HG03196 (cell line): Measurements from ENCODE around the gene CRYBA1.
"Not testable (repeated sequence)": the region's sequence is repeated elsewhere in the genome, so short reads cannot be mapped to it uniquely, and the experiment has no call there.

ENCODE experiments used
- ATAC-seq: cut with Tn5 transposase; IDR thresholded peaks from one replicate; pipeline ENCODE4 v1.9.1; 2021; ENCODE audit not compliant: unreplicated experiment

The CRYBA1 gene

GRCh38 chr17:29246628-29247027 lies at the start of gene CRYBA1:
TSS of gene CRYBA1 (plus strand) at chr17:29246859. CDS start at chr17:29246864, 5 bp downstream.
- ATAC-seq = no peak

- no peak for ATAC-seq
Measured at GRCh38 chr17:29197516-29198272, 49.0 kb upstream of the CRYBA1 start.

GRCh38 chr17:29204068-29204804 lies 42.4 kb upstream of the CRYBA1 start:
- ATAC-seq = not testable (repeated sequence)

GRCh38 chr17:29205047-29205446 lies 41.6 kb upstream of the CRYBA1 start:
- ATAC-seq = no peak

- no peak for ATAC-seq
Measured at GRCh38 chr17:29207975-29208374, 38.7 kb upstream of the CRYBA1 start.

GRCh38 chr17:29209073-29209472 lies 37.6 kb upstream of the CRYBA1 start:
- ATAC-seq = no peak

GRCh38 chr17:29210879-29211278 lies 35.8 kb upstream of the CRYBA1 start:
- ATAC-seq = no peak

- ATAC-seq = no peak
Measured at GRCh38 chr17:29212094-29212631, 34.5 kb upstream of the CRYBA1 start.

GRCh38 chr17:29212681-29213121 lies 34.0 kb upstream of the CRYBA1 start:
- ATAC-seq = no peak

- no peak for ATAC-seq
Measured at GRCh38 chr17:29214215-29215146, 32.2 kb upstream of the CRYBA1 start.

- no peak for ATAC-seq
Measured at GRCh38 chr17:29215174-29215573, 31.5 kb upstream of the CRYBA1 start.

GRCh38 chr17:29215717-29216116 lies 30.9 kb upstream of the CRYBA1 start:
- no peak for ATAC-seq

GRCh38 chr17:29216181-29216580 lies 30.5 kb upstream of the CRYBA1 start:
- ATAC-seq = no peak

GRCh38 chr17:29216856-29217255 lies 29.8 kb upstream of the CRYBA1 start:
- ATAC-seq = no peak

- no peak for ATAC-seq
Measured at GRCh38 chr17:29219378-29220047, 27.1 kb upstream of the CRYBA1 start.

GRCh38 chr17:29221338-29221737 lies 25.3 kb upstream of the CRYBA1 start:
- not testable (repeated sequence) for ATAC-seq

GRCh38 chr17:29225396-29225795 lies 21.3 kb upstream of the CRYBA1 start:
- ATAC-seq = no peak

GRCh38 chr17:29233301-29233700 lies 13.4 kb upstream of the CRYBA1 start:
- ATAC-seq = no peak

- not testable (repeated sequence) for ATAC-seq
Measured at GRCh38 chr17:29234972-29235371, 11.7 kb upstream of the CRYBA1 start.

GRCh38 chr17:29235904-29236303 lies 10.8 kb upstream of the CRYBA1 start:
- no peak for ATAC-seq
